ENCODE measurements around the gene FHOD3.

FHOD3 gene

GRCh38 chr18:36366994-36367839, 69.7 kb downstream of the FHOD3 start:
- TF ChIP-seq, protein P1, sequence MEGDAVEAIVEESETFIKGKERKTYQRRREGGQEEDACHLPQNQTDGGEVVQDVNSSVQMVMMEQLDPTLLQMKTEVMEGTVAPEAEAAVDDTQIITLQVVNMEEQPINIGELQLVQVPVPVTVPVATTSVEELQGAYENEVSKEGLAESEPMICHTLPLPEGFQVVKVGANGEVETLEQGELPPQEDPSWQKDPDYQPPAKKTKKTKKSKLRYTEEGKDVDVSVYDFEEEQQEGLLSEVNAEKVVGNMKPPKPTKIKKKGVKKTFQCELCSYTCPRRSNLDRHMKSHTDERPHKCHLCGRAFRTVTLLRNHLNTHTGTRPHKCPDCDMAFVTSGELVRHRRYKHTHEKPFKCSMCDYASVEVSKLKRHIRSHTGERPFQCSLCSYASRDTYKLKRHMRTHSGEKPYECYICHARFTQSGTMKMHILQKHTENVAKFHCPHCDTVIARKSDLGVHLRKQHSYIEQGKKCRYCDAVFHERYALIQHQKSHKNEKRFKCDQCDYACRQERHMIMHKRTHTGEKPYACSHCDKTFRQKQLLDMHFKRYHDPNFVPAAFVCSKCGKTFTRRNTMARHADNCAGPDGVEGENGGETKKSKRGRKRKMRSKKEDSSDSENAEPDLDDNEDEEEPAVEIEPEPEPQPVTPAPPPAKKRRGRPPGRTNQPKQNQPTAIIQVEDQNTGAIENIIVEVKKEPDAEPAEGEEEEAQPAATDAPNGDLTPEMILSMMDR (IDR thresholded peaks at IDR 0.05): no peak
- peak overlapping the region; percentile 8 for H3K4me3 ChIP-seq
- peak overlapping the region; percentile 10 to 85 for H3K27ac ChIP-seq
- peak; percentile 89 for DNase-seq (ENCODE audit: low spot score)

DNA sequence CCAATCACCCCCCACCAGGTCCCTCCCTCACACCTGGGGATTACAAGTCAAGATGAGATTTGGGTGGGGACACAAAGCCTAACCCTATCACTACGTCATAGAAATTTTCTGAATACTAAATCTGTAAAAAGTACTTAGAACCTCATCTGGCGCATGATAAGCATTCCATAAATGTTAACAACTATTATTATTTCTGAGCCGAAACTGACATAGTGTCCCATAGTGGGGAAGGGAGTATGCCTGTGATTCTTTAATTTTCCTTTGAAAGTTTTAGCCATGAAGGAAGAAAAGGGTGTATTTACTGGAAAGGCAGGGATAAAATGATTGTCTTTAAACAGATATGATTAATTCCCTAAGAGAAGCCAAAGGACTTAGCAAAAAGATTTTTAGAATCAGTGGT, 71.4 kb downstream of the FHOD3 start:
- no peak for DNase-seq (ENCODE audit: low spot score)
- TF ChIP-seq, protein P1 (IDR thresholded peaks at IDR 0.05): no peak
- Histone ChIP-seq H3K27ac (peak overlapping the region in 1 of 2 donors; percentile 85), H3K4me3 (no peak overlapping the region)

- no peak for DNase-seq (ENCODE audit: low spot score)
- Histone ChIP-seq H3K27ac (peak overlapping the region in 1 of 2 donors; percentile 55), H3K4me3 (peak overlapping the region; percentile 4)
- TF ChIP-seq, protein P1 (IDR thresholded peaks at IDR 0.05): no peak
Measured at GRCh38 chr18:36372903-36373311, 75.4 kb downstream of the FHOD3 start.

- no peak for DNase-seq (ENCODE audit: low spot score)
- H3K27ac ChIP-seq: no peak overlapping the region
- H3K4me3 ChIP-seq: peak overlapping the region; percentile 15
- TF ChIP-seq, protein P1 (IDR thresholded peaks at IDR 0.05): no peak
Measured at GRCh38 chr18:36374262-36374661, 76.7 kb downstream of the FHOD3 start.

DNA sequence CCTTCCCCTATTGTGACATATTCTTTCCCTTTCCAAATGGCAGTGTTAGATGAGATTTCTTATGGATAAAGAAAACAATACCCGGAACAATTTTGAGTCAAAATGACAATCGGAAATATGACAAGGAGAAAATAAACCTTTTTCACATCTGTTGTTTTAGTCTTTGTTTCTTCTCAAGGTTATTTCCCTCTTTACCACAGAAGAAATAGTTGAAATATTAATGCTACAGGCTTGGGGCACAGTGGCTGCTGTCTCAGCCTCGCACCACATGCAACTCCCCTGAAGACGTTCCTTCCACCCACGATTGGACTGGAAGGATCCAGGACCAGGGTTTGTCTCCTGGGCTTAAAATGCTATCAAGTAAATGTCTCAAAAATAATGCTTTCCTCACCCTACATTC, 77.6 kb downstream of the FHOD3 start:
- H3K27ac ChIP-seq: no peak overlapping the region

GRCh38 chr18:36376361-36376760, 78.8 kb downstream of the FHOD3 start:
- Histone ChIP-seq H3K4me3 (no peak overlapping the region), H3K27ac (no peak overlapping the region)
- TF ChIP-seq, protein P1 (IDR thresholded peaks at IDR 0.05): no peak
- DNase-seq (ENCODE audit: low spot score): peak; percentile 14

More for the DNA sequence above, 77.6 kb downstream of the FHOD3 start:
- no peak overlapping the region for H3K4me3 ChIP-seq
- DNase-seq (ENCODE audit: low spot score): no peak
- TF ChIP-seq, protein P1 (IDR thresholded peaks at IDR 0.05): no peak

GRCh38 chr18:36377626-36378025, 80.1 kb downstream of the FHOD3 start:
- DNase-seq (ENCODE audit: low spot score): no peak
- Histone ChIP-seq H3K27ac (no peak overlapping the region), H3K4me3 (no peak overlapping the region)
- TF ChIP-seq, protein P1 (IDR thresholded peaks at IDR 0.05): no peak

All from coronary artery (tissue), 2 donors.